ENCODE data around the gene KIF26B. TPM values are rescaled to one million over a fixed set of nuclear protein-coding genes. Genes with fewer than 3 reads are reported as not detected.

The KIF26B gene
- total RNA-seq, 1 donor from 2014 or later, result 5.1 TPM

DNA sequence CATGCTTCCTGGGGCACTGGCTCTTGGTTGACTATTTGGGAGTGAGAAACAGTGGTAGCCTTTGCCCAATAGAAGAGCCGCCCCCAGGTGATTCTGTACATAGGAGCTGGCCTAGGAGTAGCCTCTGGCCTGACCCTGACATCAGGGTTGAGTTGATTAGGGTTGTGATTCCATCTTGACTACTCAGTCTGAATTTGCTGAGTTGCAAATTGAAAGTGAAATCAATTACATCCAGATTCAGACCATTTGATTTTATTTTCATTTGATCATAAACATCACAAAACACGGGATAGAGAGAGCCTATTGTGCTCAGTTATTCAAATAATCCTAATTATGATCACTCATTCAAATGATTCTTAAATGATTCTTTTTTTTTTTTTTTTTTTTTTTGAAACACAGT lies 253.2 kb downstream of the KIF26B start:
- TF ChIP-seq, protein P1, sequence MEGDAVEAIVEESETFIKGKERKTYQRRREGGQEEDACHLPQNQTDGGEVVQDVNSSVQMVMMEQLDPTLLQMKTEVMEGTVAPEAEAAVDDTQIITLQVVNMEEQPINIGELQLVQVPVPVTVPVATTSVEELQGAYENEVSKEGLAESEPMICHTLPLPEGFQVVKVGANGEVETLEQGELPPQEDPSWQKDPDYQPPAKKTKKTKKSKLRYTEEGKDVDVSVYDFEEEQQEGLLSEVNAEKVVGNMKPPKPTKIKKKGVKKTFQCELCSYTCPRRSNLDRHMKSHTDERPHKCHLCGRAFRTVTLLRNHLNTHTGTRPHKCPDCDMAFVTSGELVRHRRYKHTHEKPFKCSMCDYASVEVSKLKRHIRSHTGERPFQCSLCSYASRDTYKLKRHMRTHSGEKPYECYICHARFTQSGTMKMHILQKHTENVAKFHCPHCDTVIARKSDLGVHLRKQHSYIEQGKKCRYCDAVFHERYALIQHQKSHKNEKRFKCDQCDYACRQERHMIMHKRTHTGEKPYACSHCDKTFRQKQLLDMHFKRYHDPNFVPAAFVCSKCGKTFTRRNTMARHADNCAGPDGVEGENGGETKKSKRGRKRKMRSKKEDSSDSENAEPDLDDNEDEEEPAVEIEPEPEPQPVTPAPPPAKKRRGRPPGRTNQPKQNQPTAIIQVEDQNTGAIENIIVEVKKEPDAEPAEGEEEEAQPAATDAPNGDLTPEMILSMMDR (IDR thresholded peaks at IDR 0.05; ENCODE audit: unreplicated experiment), result no peak
- Mint-ChIP-seq H3K36me3 (ENCODE audit: insufficient read depth) (no peaks in the 10 kb centered on the region), H3K4me1 (ENCODE audit: low read depth) (peaks cover 12% of the 10 kb centered on the region), H3K27me3 (peaks cover 9% of the 10 kb centered on the region), H3K9me3 (ENCODE audit: low read depth) (no peaks in the 10 kb centered on the region), H3K27ac (no peak overlapping the region), H3K4me3 (ENCODE audit: low read depth) (no peak overlapping the region)
- no peak for DNase-seq (ENCODE audit: low spot score, unreplicated experiment)

DNA sequence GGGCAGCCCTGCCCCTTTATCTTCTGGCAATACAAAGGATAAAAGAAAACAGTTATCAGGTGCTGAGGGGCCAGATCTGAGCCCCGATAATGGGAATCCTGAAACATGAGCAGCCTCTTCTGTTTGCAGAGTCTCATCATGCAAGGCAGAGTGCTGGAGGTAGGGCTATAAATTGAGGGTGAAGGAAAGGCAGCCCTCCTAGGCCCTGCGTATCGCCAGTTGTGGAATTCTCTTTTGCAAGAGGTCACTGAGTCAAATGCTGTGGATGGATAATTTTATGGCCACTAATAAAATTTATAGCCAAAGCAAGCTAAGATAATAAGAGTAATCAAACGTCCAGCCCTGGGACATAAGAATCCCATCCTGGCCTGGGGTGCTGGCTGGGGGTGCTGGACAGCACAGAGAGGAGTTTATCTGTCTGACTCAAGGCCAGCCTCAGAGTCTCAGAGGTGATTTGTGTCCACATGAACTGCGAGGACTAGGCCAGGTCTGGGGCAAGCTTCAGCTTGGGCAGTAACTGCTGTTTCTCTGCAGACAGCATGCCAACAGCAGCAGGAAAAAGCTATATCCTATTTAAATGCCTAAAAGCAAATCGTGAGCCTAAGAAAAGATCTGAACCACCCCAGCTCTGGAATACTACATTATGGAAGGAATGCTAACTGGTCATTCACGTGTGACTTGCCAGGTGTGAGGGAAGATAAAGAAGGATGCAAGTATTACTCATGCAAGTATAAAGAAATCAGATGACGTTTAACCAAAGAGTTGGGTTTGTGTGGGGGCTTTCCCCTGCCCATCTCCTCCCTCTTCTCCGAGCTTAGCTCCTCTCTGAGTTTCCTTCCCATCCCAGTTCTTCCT lies 254.8 kb downstream of the KIF26B start:
- peaks cover 3% of the 10 kb centered on the region for H3K4me1 Mint-ChIP-seq (ENCODE audit: low read depth)
- DNase-seq (ENCODE audit: low spot score, unreplicated experiment), result no peak
- no peaks in the 10 kb centered on the region for H3K9me3 Mint-ChIP-seq (ENCODE audit: low read depth)
- no peaks in the 10 kb centered on the region for H3K36me3 Mint-ChIP-seq (ENCODE audit: insufficient read depth)
- peaks cover 6% of the 10 kb centered on the region for H3K27me3 Mint-ChIP-seq
- TF ChIP-seq, protein P1 (IDR thresholded peaks at IDR 0.05; ENCODE audit: unreplicated experiment), result no peak
- H3K27ac Mint-ChIP-seq, result no peak overlapping the region
- H3K4me3 Mint-ChIP-seq (ENCODE audit: low read depth), result no peak overlapping the region

DNA sequence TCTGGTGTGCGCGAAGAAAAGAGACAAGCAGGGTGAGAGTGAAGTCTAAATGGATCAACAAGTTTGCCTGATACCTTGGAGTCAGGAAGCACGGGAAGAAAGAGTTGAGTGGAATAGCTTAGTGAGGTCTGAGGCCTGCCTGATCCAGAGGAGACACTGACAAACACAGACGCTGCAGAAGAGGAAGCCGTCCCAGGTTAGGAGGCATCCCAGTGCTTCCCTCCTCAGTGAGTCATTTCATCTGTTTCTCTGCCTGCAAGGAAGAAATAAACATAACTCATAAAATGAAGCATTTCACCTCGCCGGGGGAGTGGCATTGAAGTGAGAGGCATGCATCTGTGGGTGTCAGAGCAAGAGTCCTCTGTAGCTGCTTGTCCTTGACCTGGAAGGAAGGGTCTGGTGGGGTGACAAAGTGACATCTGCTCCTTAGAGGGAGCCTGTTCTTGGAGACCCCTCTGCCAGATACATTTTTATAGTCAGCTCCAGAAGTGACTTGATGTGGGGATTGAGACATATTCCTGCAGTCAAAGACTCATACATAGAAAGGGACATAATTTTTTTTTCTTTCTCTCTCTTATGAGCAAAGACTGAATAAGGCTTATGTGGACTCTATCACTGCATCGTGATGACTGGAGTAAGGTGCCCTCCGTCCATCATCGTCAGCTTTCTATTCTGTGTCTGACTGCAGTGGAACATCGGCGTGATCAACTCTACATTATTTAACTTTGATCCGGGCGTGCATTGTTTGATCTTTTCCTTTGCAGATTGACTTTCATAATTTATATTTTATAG lies 256.7 kb downstream of the KIF26B start:
- H3K4me3 Mint-ChIP-seq (ENCODE audit: low read depth), result no peak overlapping the region
- no peak for DNase-seq (ENCODE audit: low spot score, unreplicated experiment)
- H3K27me3 Mint-ChIP-seq, result peaks cover 6% of the 10 kb centered on the region
- H3K4me1 Mint-ChIP-seq (ENCODE audit: low read depth), result peaks cover 3% of the 10 kb centered on the region
- H3K9me3 Mint-ChIP-seq (ENCODE audit: low read depth), result no peaks in the 10 kb centered on the region
- H3K27ac Mint-ChIP-seq, result no peak overlapping the region
- no peaks in the 10 kb centered on the region for H3K36me3 Mint-ChIP-seq (ENCODE audit: insufficient read depth)
- TF ChIP-seq, protein P1 (IDR thresholded peaks at IDR 0.05; ENCODE audit: unreplicated experiment), result no peak

DNA sequence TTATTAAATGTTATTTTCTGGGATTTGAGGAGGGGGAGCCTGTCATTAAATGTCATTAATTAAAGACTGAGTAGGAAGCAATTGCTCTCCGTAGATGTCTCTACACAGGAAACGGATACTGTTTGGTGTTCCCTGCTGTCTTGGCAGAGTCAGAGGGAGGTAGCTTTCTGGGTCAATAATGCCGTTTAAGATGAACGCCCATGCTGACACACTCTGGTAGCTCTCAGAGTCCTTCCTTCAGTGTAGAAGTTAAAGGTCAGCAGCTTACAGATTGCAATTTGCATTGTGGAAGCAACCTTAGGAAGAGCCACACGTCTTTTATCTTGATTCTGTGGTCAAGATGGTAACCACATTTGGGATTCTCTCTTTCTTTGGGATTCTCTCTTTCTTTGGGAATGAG lies 257.5 kb downstream of the KIF26B start:
- TF ChIP-seq, protein P1 (IDR thresholded peaks at IDR 0.05; ENCODE audit: unreplicated experiment), result no peak
- H3K4me3 Mint-ChIP-seq (ENCODE audit: low read depth), result no peak overlapping the region
- H3K9me3 Mint-ChIP-seq (ENCODE audit: low read depth), result no peaks in the 10 kb centered on the region
- no peaks in the 10 kb centered on the region for H3K36me3 Mint-ChIP-seq (ENCODE audit: insufficient read depth)
- peaks cover 7% of the 10 kb centered on the region for H3K27me3 Mint-ChIP-seq
- no peak for DNase-seq (ENCODE audit: low spot score, unreplicated experiment)
- peaks cover 3% of the 10 kb centered on the region for H3K4me1 Mint-ChIP-seq (ENCODE audit: low read depth)
- H3K27ac Mint-ChIP-seq, result no peak overlapping the region

DNA sequence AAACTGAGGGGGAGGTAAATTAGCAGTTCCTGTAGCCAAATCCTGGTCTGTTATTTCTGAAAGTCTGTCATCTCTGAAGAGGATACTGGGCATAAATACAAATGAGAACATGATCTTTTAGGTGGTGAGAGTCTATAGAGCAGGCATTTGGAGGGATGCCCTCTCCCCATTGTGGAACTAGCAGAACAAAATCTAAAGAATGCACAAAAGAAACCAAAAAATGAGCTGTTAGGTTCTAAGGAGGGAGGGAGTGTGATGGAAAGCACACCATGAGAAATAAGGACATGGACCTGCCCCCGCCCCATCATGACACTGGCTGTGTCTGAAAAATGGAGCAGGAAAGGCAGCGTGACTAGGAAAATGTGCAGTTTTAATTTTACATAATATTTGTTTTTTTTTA lies 262.0 kb downstream of the KIF26B start:
- Mint-ChIP-seq H3K4me1 (ENCODE audit: low read depth) (peaks cover 2% of the 10 kb centered on the region), H3K36me3 (ENCODE audit: insufficient read depth) (no peaks in the 10 kb centered on the region), H3K9me3 (ENCODE audit: low read depth) (no peaks in the 10 kb centered on the region), H3K27ac (no peak overlapping the region), H3K4me3 (ENCODE audit: low read depth) (no peak overlapping the region), H3K27me3 (peaks cover 2% of the 10 kb centered on the region)
- TF ChIP-seq, protein P1 (IDR thresholded peaks at IDR 0.05; ENCODE audit: unreplicated experiment), result no peak
- DNase-seq (ENCODE audit: low spot score, unreplicated experiment), result no peak

Data from progenitor cell of endocrine pancreas (in vitro differentiated cells).